NCI-H345 treated with DMSO at 0.1 percent for 48 hours (cell line): Measurements from ENCODE around the gene ATP2B1.
"Not testable (repeated sequence)": the region's sequence is repeated elsewhere in the genome, so short reads cannot be mapped to it uniquely, and the experiment has no call there.

ENCODE experiments used
- DNase-seq: peaks from one replicate; lab custom pipeline; 2025; ENCODE audit not compliant: unreplicated experiment; lab: John Stamatoyannopoulos, UW

The ATP2B1 gene

GRCh38 chr12:89708565-89709156 lies at the start of gene ATP2B1:
Gene ATP2B1, minus strand, starts transcription at chr12:89708838. Its CDS starts 52,952 bp downstream, at chr12:89655886.
- DNase-seq: peak; percentile 48

GRCh38 chr12:89757987-89758386 lies 49.3 kb upstream of the ATP2B1 start:
- not testable (repeated sequence) for DNase-seq

- no peak for DNase-seq
Observed at GRCh38 chr12:89756585-89757398, 48.2 kb upstream of the ATP2B1 start.

GRCh38 chr12:89756194-89756584 lies 47.6 kb upstream of the ATP2B1 start:
- no peak for DNase-seq

- DNase-seq: no peak
Observed at GRCh38 chr12:89753997-89754396, 45.4 kb upstream of the ATP2B1 start.

- DNase-seq: no peak
Observed at GRCh38 chr12:89752341-89752740, 43.7 kb upstream of the ATP2B1 start.

GRCh38 chr12:89750389-89751351 lies 42.0 kb upstream of the ATP2B1 start:
- no peak for DNase-seq

GRCh38 chr12:89748791-89749190 lies 40.2 kb upstream of the ATP2B1 start:
- no peak for DNase-seq

- no peak for DNase-seq
Observed at GRCh38 chr12:89745286-89745685, 36.6 kb upstream of the ATP2B1 start.

GRCh38 chr12:89742337-89743022 lies 33.8 kb upstream of the ATP2B1 start:
- no peak for DNase-seq

- no peak for DNase-seq
Observed at GRCh38 chr12:89740943-89741342, 32.3 kb upstream of the ATP2B1 start.

- no peak for DNase-seq
Observed at GRCh38 chr12:89736995-89737394, 28.4 kb upstream of the ATP2B1 start.

- DNase-seq: no peak
Observed at GRCh38 chr12:89733579-89734201, 25.1 kb upstream of the ATP2B1 start.

GRCh38 chr12:89732522-89732921 lies 23.9 kb upstream of the ATP2B1 start:
- no peak for DNase-seq

- DNase-seq: no peak
Observed at GRCh38 chr12:89731614-89732013, 23.0 kb upstream of the ATP2B1 start.

- DNase-seq: no peak
Observed at GRCh38 chr12:89731089-89731488, 22.5 kb upstream of the ATP2B1 start.

- no peak for DNase-seq
Observed at GRCh38 chr12:89729946-89730459, 21.4 kb upstream of the ATP2B1 start.

GRCh38 chr12:89723276-89723675 lies 14.6 kb upstream of the ATP2B1 start:
- no peak for DNase-seq

- no peak for DNase-seq
Observed at GRCh38 chr12:89721291-89721987, 12.8 kb upstream of the ATP2B1 start.
